ENCODE measurements around the gene CDHR5.

DNA sequence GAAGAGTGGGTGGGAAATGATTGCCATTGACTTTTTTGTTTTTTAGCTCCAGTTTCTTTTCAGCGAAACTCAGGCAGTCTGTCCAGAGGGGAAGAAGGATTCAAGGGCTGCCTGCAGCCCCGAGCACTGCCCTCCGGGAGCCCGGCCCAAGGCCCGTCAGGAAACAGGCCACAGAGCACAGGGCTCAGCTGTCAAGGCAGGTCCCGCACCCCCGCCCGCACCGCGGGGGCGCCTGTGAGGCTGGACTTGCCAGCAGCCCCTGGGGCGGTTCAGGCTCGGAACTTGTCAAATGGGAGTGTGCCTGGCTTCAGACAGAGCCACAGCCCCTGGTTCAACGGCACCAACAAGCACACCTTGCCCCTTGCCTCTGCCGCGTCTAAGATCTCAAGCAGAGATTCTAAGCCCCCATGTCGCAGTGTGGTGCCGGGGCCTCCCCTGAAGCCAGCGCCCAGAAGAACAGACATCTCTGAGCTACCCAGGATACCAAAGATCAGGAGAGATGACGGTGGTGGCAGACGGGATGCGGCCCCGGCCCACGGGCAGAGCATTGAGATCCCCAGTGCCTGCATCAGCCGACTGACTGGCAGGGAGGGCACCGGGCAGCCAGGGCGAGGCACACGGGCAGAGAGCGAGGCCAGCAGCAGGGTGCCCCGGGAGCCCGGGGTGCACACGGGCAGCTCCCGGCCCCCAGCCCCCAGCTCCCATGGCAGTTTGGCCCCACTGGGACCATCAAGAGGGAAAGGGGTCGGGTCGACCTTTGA lies 17.6 kb downstream of the CDHR5 start:
- TF ChIP-seq, protein P1, sequence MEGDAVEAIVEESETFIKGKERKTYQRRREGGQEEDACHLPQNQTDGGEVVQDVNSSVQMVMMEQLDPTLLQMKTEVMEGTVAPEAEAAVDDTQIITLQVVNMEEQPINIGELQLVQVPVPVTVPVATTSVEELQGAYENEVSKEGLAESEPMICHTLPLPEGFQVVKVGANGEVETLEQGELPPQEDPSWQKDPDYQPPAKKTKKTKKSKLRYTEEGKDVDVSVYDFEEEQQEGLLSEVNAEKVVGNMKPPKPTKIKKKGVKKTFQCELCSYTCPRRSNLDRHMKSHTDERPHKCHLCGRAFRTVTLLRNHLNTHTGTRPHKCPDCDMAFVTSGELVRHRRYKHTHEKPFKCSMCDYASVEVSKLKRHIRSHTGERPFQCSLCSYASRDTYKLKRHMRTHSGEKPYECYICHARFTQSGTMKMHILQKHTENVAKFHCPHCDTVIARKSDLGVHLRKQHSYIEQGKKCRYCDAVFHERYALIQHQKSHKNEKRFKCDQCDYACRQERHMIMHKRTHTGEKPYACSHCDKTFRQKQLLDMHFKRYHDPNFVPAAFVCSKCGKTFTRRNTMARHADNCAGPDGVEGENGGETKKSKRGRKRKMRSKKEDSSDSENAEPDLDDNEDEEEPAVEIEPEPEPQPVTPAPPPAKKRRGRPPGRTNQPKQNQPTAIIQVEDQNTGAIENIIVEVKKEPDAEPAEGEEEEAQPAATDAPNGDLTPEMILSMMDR (conservative IDR thresholded peaks at IDR 0.05 in 1 of 2, IDR thresholded peaks at IDR 0.05 in 1 of 2; ENCODE audit: extremely low read depth in 1 of 2, insufficient read depth in 1 of 2, low read depth in 1 of 2, low read length in 2 of 2): no peak
- no peak for TF ChIP-seq EZH2 (IDR thresholded peaks at IDR 0.05; ENCODE audit: borderline replicate concordance, low read length)
